Stimulated activated CD8-positive, alpha-beta memory T cell treated with anti-CD3 and anti-CD28 coated beads, Interleukin-15, amount 100 ng/mL, for 24 hours (primary cell): ENCODE results near the gene ACAD8.

ENCODE experiments used
- DNase-seq: peaks from one replicate; pipeline ENCODE4 v3.0.0-alpha.2; 2020; ENCODE audit warnings: low read depth

ACAD8 gene

DNA sequence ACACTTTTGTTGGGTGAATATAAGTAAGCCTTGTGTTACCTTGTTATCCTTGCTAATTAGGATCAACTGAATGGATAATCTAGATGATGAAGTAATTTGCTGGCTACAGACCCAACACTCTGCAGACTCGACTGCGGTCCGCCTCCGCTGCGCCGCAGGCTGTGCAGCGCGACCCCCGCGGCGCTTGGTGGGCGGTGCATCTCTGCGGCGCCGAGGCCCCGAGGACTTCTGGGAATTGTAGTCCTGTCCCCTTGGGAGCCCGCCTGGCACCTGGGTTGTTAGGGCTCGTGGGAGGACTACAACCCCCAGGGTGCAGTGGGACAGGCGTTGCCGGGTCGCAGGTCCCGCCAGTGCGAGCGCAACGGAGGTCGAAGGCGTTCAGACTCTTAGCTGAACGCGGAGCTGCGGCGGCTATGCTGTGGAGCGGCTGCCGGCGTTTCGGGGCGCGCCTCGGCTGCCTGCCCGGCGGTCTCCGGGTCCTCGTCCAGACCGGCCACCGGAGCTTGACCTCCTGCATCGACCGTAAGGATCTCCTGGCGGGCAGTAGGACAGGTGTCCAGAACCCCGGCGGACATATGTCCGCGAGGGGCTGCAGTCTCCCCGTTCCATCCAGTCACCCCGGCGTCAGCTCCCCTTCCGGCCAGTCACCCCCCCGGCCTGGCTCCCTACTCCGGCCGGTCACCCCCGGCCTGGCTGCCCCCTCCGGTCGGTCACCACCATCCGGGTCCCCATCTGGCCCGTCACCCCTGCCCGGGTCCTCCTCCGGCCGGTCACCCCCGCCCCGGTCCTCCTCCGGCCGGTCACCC is at the start of gene ACAD8, which contains the start of gene THYN1:
Gene ACAD8 (plus strand): TSS at position 381 of the 806 bp plus-strand sequence. CDS start 33 bp downstream, at position 414.
Gene THYN1 (minus strand): TSS at position 165 of the 806 bp plus-strand sequence. CDS start 470 bp downstream, outside the sequence.
- DNase-seq, result peak; percentile 79

- no peak for DNase-seq
Measured at GRCh38 chr11:134205729-134206128, 47.6 kb upstream of the ACAD8 start.

DNA sequence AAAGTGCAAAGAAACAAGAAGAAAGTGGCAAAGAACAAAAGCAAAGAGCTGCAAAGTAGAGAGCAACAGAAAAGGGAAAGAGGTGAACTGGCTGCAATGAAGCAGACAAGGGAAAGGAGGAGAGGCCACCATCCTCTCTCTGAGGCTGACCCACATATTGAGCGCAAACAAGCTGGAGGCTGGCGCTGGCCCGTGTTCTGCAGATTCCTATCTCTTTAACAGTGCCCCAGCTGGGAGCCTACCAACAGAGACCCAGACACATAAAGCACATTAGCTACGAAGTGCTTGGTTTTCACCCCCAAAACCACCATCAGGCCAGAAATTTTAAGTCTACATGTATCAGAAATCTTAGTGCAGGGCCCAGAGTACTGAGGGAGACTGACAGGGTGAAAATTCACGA is 47.2 kb upstream of the ACAD8 start:
- DNase-seq, result no peak

DNA sequence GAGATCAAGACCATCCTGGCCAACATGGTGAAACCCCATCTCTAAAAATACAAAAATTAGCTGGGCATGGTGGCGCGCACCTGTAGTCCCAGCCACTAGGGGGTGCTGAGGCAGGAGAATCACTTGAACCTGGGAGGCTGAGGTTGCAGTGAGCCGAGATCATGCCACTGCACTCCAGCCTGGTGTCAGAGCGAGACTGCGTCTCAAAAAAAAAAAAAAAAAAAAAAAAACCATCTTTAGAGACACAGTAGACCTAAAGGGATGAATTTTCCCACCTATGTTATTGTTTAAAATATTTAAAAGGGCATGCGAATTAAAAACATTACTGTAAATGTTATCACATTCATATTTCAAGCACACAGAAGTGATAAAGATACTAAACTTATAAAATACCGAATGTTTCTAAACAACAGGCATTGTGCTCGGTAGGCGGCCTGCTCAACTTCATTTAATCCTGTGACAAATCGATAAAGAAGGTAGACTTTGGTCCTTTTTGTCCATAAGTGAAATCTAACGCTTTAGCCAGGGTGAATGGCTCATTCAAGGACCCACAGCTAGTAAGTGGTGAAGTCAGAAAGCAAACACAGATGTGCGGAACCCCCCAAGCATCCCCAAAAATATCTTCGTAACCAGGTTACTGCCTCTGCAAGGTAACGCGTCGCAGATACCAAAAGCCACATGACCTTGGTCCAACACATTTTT is 45.7 kb upstream of the ACAD8 start:
- DNase-seq, result peak; percentile 19

DNA sequence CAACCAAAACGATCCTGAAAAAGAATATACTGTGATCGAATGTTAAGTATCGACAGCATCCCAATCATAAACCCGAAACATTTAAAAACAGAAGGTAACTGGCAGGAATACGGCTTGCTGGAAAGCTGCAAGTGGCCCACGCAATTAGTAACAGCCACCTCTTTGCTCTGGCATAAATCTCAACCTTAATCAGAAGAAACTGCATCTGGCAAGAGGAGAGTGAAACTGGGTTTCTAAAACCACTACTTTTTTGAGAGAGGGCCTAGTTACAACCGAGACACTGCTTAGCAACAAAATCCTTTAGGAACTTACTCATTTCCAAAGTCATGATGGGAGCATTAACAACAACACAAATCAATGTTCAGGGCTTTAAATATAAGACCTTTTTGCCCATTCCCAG is 37.5 kb upstream of the ACAD8 start:
- no peak for DNase-seq

DNA sequence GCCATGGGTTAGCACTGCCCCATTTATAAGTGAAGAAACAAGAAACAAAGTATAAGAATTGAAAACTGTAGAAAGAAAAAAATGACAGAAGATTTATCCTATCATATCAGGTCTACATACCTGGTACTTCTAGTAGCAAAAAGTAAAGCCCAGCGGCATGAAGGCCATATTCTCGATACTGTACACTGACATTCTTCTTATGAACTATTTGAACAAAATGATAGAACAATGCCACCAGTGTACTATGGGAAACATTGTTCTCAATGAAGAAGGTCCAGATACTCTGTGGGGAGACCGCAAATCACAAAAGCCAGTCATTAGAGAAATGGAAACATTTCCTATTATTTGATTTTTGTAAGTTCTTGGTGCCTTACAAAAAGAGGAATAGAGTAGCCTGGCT is 36.6 kb upstream of the ACAD8 start:
- DNase-seq, result no peak

DNA sequence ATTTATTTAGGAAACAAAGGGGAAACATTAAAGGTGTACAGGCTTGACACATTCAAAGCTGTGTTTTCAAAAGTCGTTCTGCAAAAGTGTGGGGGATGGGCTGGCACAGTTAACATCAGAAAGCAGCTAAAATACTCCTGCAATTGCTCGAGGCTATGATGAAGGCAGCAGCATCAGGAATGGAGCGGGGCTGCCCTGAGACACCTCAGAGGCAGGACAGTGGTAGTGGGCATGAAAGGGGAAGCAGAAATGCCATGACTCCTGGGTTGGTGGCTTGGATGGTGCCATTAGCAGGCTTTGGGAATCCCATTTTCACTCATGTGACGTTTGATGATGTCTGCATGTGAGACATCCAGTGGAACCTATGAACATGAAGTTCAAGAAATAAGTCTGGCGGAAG is 30.2 kb upstream of the ACAD8 start:
- DNase-seq, result no peak

DNA sequence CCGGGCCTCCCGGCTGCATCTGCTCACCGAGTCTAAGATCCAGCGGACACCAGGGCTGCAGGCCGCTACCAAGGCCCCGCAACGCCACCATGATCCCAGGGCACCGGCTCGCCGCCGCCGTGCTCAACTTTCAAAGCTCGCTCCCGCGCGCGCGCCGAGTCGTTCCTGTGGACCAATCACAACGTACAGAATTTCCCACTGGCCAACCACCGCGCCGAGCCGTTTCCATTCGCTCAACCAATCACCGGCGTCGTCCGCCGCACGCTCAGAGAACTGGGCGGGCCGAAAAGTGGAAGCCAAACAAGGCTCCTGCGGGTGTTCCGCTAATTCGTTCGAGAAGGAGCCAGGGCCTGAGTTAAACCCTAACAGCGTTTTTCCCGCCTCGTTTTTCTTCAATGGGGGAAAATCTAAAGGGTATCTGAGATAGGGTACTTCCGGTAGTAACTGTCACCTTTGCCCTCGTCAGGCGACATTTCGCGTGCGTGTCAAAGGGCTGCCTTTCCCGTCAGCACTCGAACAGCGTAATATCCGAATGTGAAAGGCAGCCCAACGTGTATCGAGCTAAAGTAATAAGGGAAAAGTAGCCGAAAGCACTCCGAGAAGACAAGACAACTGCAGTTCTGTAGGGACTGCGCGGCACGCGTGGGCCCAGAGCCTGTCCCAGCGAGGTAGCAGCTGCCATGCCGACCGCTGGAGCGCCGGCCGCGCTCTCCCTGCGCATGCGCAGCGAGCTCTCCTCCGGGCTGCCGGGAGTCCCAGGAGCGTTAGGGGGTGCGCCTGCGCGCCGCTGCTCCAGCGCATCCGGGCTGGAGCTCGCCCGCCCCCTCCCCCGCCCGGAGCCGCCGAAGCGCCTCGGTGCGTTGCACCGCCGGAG is 29.3 kb upstream of the ACAD8 start, which contains the start of the genes NCAPD3 and VPS26B:
Gene NCAPD3 (minus strand): TSS at position 132 of the 874 bp plus-strand sequence. CDS start 41 bp downstream, at position 91.
Gene VPS26B (plus strand): TSS at position 836 of the 874 bp plus-strand sequence. CDS start 452 bp downstream, outside the sequence.
- peak; percentile 89 for DNase-seq

GRCh38 chr11:134224710-134225664 is 28.4 kb upstream of the ACAD8 start:
- peak; percentile 36 for DNase-seq

- DNase-seq, result no peak
Measured at GRCh38 chr11:134226806-134227325, 26.5 kb upstream of the ACAD8 start.

DNA sequence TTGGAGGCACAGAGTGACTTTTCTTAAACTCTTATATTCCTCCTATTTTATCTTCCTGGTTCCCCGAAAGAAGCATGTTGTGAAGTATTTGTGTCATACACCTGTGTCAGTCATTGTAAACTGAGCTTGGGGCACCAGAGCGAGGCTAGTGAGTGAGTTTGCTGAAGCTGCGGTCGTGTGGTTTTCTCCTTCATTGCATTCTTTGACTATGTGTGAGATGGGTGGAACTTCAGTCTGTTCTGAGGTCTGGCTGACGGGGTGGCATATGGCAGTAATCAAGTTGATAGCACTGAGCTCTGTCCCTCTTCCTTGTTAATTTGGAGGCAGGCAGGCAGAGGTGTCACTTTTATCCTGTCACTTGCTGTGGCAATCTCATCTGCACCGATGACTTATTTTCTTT is 24.7 kb upstream of the ACAD8 start:
- no peak for DNase-seq

DNA sequence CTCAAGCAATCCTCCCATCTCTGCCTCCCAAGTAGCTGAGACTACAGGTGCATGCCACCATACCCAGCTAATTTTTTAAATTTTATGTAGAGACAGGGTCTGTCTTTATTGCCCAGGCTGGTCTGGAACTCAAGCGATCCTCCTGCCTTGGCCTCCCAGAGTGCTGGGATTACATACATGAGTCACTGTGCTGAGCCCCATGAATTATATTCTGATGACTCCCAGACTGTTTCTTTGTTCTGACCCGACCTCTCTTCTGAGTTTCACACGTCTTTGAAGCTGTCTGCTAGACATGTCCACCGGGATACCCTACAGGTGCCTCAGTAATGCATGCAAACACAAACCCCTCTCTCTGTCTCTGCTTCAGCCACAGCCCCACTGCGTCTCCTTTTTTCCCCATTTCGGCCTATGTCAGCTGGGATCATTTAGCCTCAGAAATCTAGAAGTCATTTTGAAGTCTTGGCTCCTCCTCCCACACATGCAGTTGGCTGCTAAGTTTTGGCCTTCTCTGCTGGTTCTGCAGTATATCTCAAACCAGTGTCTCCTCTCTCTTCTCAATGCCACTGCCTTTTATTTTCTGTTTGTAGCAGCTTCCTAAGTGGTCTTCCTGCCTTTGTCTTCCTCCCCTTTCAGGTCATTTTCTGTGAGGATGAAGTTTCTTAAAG is 24.1 kb upstream of the ACAD8 start:
- DNase-seq, result no peak

DNA sequence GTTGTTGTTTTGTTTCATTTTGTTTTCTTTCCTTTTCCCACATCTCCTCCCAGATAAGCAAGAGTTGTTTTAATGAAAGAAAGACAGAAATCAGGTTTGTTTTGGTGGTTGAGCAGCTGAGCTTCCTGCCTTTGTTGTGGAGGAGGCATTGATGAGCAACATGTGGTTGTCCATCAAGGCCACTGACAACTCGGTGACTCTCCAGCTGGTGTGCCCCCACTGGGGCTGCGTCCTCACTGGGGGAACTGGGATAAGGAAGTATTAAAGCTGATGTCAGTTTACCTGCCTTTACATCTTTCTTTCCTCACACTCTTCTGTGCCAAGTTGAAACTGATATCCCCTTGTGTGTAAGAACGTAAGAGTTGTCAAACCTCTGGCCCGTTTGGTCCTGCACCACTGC is 23.0 kb upstream of the ACAD8 start:
- DNase-seq, result no peak

DNA sequence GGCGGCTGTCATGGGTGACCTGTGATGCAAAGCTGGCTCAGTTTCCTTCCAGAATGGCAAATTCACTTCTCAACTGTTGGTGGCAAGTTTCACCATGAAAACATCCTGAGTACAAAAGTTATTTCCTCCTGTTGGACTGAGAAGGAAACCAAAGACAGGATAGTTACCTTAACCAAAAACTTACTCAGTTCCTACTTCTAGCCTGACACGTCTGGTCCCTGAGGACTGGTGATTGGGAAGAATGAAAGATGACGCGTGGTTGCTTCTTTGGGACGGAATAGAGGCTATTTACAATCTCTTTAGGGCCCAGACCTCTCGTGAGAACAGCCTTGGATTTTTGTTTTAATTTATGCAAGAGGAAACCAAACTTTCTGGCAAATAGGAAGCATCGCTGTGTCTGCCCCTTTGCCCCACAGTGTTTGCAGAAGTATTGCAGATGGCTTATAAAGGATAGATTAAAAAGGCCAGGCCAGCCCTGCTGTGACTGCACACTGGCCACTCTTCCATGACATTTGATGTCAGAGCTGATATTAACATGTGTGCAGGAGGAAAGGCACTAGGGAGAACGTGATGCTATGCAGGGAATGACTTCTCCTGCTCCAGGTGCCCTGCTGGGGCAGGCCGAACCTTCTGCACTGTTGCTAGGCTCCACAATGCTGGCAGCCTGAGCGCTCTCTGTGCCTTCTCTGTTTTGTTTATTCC is 21.3 kb upstream of the ACAD8 start:
- DNase-seq, result no peak

DNA sequence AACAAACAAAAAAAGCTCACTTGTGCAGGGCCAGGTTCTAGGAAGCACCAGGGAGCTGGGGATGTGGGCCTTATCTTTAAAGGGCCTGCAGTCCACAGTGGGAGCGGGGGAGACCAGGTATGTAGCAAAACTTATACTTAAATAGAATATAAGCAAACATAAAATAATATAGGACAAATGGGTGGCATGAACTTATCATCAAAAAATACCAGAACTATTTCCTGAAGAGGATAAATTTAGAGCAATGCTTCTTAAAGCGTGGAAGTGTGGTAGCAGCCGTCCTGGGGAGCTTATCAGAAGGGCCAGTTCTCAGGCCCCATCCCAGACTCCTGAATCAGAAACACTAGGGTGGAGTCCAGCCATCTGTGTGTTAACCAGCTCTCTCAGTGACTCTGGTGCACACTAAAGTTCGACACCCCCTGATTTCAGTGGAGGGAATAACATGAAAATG is 19.6 kb upstream of the ACAD8 start:
- DNase-seq, result no peak

DNA sequence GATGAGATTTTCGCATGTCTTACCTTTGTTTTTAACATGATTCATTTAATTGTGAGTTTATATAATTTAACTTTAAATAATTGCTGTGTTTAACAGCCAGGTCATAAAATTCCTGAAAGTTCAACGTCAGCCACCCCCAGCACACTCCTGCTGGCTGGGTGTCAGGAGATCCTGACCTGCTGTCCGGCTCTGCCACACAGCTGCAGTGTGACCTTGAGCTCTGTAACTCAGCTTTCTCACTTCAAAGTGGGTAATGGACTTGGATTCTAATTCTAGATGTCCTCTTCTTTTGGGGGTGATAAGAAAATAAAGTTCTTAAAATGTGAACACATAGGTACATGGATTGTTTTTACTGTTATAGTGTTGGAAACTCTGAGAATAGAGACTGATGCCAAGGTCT is 18.0 kb upstream of the ACAD8 start:
- no peak for DNase-seq

GRCh38 chr11:134236834-134237556 is 16.4 kb upstream of the ACAD8 start:
- DNase-seq, result no peak

DNA sequence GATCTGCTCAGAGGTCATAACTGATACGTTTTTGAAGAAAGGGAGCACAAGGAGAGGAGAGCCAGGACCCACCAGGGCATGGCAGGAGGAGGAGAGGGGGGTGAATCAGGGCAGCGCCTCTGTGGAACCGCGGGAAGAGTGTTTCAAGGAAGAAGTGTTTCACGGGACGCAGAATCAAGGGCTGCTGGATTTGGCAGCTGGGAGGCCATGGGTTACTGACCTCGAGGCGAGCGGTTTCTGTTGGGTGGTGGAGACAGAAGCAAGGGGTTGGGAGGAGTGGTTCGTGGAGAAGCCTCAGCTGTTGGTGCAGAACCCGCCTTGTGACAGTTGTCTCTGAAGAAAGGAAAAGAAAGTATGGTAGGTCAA is 15.8 kb upstream of the ACAD8 start:
- no peak for DNase-seq

DNA sequence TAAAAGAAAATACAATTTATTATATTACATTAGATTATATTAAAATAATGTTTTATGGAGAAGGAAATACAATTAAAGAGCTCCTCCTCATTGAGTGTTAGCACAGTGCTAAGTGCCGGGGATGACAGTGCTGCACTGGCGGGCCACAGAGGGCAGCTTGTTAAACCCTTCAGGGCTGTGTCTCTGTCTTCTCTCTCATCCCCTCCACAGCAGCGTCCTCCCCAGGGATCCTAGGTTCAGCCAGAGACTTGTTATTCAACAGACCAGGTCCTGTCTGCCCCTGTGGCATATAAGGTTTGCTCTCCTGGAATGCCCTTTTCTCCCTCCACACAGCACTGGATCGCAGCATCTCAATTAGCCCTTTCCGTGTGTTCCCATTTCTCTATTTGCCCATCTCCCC is 14.4 kb upstream of the ACAD8 start:
- DNase-seq, result no peak
